NCI-H1092 (cell line): ENCODE measurements around the gene NTNG2.
"Not testable (repeated sequence)": the region's sequence is repeated elsewhere in the genome, so short reads cannot be mapped to it uniquely, and the experiment has no call there.

Experiments used
- DNase-seq: peaks from one replicate; lab custom pipeline; 2025; lab: John Stamatoyannopoulos, UW

The NTNG2 gene

GRCh38 chr9:132161743-132162184, at the start of gene NTNG2:
Gene NTNG2, plus strand, starts transcription at chr9:132162058. Its CDS starts 4,774 bp downstream, at chr9:132166832.
- DNase-seq: no peak

- no peak for DNase-seq
Observed at GRCh38 chr9:132114102-132114707, 47.7 kb upstream of the NTNG2 start.

- DNase-seq: no peak
Observed at GRCh38 chr9:132116583-132116982, 45.3 kb upstream of the NTNG2 start.

GRCh38 chr9:132117694-132118093, 44.2 kb upstream of the NTNG2 start:
- no peak for DNase-seq

- no peak for DNase-seq
Observed at GRCh38 chr9:132121021-132121420, 40.8 kb upstream of the NTNG2 start.

GRCh38 chr9:132124800-132125199, 37.1 kb upstream of the NTNG2 start:
- DNase-seq: no peak

GRCh38 chr9:132125361-132125760, 36.5 kb upstream of the NTNG2 start:
- DNase-seq: no peak

GRCh38 chr9:132125944-132126679, 35.7 kb upstream of the NTNG2 start:
- no peak for DNase-seq

GRCh38 chr9:132126680-132127236, 35.1 kb upstream of the NTNG2 start:
- DNase-seq: no peak

GRCh38 chr9:132127888-132128534, 33.8 kb upstream of the NTNG2 start:
- DNase-seq: no peak

- DNase-seq: no peak
Observed at GRCh38 chr9:132129535-132129934, 32.3 kb upstream of the NTNG2 start.

GRCh38 chr9:132134085-132134484, 27.8 kb upstream of the NTNG2 start:
- DNase-seq: not testable (repeated sequence)

- DNase-seq: no peak
Observed at GRCh38 chr9:132135456-132135855, 26.4 kb upstream of the NTNG2 start.

- no peak for DNase-seq
Observed at GRCh38 chr9:132136151-132136780, 25.6 kb upstream of the NTNG2 start.

- DNase-seq: peak; percentile 80
Observed at GRCh38 chr9:132141344-132141947, 20.4 kb upstream of the NTNG2 start.

GRCh38 chr9:132141948-132142594, 19.8 kb upstream of the NTNG2 start:
- no peak for DNase-seq

- no peak for DNase-seq
Observed at GRCh38 chr9:132142924-132143323, 18.9 kb upstream of the NTNG2 start.

- DNase-seq: peak; percentile 14
Observed at GRCh38 chr9:132143359-132143758, 18.5 kb upstream of the NTNG2 start.

GRCh38 chr9:132144708-132145365, 17.0 kb upstream of the NTNG2 start:
- DNase-seq: no peak

- no peak for DNase-seq
Observed at GRCh38 chr9:132146039-132146438, 15.8 kb upstream of the NTNG2 start.

- DNase-seq: no peak
Observed at GRCh38 chr9:132146575-132146974, 15.3 kb upstream of the NTNG2 start.
